ENCODE measurements around the gene RXFP2. TPM values are rescaled to one million over a fixed set of nuclear protein-coding genes. Genes with fewer than 3 reads are reported as not detected.

Gene RXFP2
- total and polyA plus RNA-seq, 2 of the 8 experiments (the other 6 are each of a cell fraction or from before 2014, with no cell fraction given) = not detected

DNA sequence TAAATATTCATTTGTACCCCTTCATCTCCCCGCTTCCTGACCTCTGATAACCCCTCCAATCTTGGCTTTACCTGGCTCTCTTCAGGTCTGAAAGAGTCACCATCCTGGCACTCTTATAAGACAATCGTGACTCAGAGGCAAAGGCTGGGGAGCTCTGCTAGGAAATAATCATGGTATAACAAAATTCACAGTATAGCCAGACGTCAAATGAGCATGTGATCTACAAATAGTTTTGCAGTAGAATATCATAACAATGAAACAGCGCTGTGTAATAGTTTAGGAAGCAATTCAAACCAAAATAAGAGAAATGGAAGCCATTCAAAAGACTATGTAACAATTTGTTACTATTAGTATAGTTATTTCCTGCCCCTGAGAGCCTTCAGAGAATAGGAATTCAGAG, 34.2 kb downstream of the RXFP2 start:
- Histone ChIP-seq H3K4me2 (ENCODE audit: insufficient read depth in 1 of 2, low read depth in 2 of 2, low read length in 2 of 2) (no peak overlapping the region), H2BK20ac (ENCODE audit: low read length) (no peak overlapping the region), H3K79me1 (ENCODE audit: low read depth, low read length) (no peaks in the 10 kb centered on the region), H3K56ac (replicated peaks; ENCODE audit: insufficient read length, low read depth, low read length) (no peak overlapping the region), H3K9me3 (ENCODE audit: insufficient read depth in 2 of 2, low read depth in 1 of 2, low read length in 1 of 2) (no peaks in the 10 kb centered on the region), H3K4ac (replicated peaks; ENCODE audit: insufficient read length, low read depth, low read length) (no peak overlapping the region), H2BK15ac (ENCODE audit: low read length) (no peak overlapping the region), H2BK5ac (ENCODE audit: low read depth, low read length) (no peak overlapping the region), H3K23me2 (ENCODE audit: low read depth, low read length) (no peaks in the 10 kb centered on the region), H2AFZ (ENCODE audit: low read length) (no peak overlapping the region), H4K20me1 (replicated peaks in 1 of 2; ENCODE audit: control insufficient read depth in 1 of 2, insufficient read depth in 2 of 2, low read length in 2 of 2) (no peaks in the 10 kb centered on the region), H4K91ac (replicated peaks; ENCODE audit: insufficient read length, low read length) (no peak overlapping the region), H2BK120ac (replicated peaks; ENCODE audit: low read depth, low read length) (no peak overlapping the region), H2BK12ac (ENCODE audit: low read depth, low read length) (no peak overlapping the region), H3K27me3 (replicated peaks in 1 of 4; ENCODE audit: control insufficient read depth in 3 of 4, extremely low read depth in 1 of 4, insufficient read depth in 3 of 4, low read length in 3 of 4) (no peaks in the 10 kb centered on the region), H3K14ac (ENCODE audit: insufficient read length) (no peak overlapping the region), H3K36me3 (ENCODE audit: control insufficient read depth in 2 of 4, insufficient read depth in 4 of 4, low read length in 3 of 4) (no peaks in the 10 kb centered on the region), H3K27ac (ENCODE audit: low read depth, low read length) (no peak overlapping the region), H2AK5ac (ENCODE audit: low read depth, low read length) (no peak overlapping the region), H3K4me3 (ENCODE audit: extremely low read depth in 1 of 4, insufficient read depth in 2 of 4, low read depth in 3 of 4, low read length in 4 of 4) (no peak overlapping the region), H4K5ac (ENCODE audit: insufficient read length, low read depth, low read length) (no peak overlapping the region), H3K79me2 (ENCODE audit: control insufficient read depth in 1 of 2, insufficient read depth in 2 of 2, low read length in 2 of 2) (no peaks in the 10 kb centered on the region), H3K9ac (replicated peaks in 1 of 4; ENCODE audit: extremely low read depth in 1 of 4, low read depth in 3 of 4, low read length in 3 of 4) (no peak overlapping the region), H3K23ac (ENCODE audit: insufficient read length) (no peak overlapping the region), H3K18ac (ENCODE audit: extremely low read depth, low read length) (no peak overlapping the region), H3K4me1 (replicated peaks in 1 of 4; ENCODE audit: control insufficient read depth in 3 of 4, insufficient read depth in 4 of 4, low read length in 3 of 4) (no peaks in the 10 kb centered on the region), H4K8ac (ENCODE audit: extremely low read depth, insufficient read depth, low read length) (no peak overlapping the region)
- CTCF ChIA-PET (ENCODE audit: partially characterized antibody) = interaction anchor here (1.2 kb wide), 1 partner anchor 31 kb away, joined by 3 read pairs; no protein-coding TSS in a partner anchor
- FAIRE-seq (no peak), DNase-seq (ENCODE audit: low read depth in 1 of 2, low spot score in 2 of 2) (no peak)
- TF ChIP-seq PHF8 (conservative IDR thresholded peaks at IDR 0.05; ENCODE audit: low read depth, low read length) = no peak
- no peak for TF ChIP-seq SRF (IDR thresholded peaks at IDR 0.05; ENCODE audit: low read depth, low read length)
- no peak for TF ChIP-seq SP2 (IDR thresholded peaks at IDR 0.05; ENCODE audit: low read length)
- no peak for TF ChIP-seq POU5F1 (IDR thresholded peaks at IDR 0.05; ENCODE audit: low read depth, low read length)
- WGBS, 2 experiments (ENCODE audit: extremely low coverage in 1 of 2, insufficient coverage in 1 of 2, insufficient read length in 1 of 2, insufficient replicate concordance in 2 of 2, low coverage in 1 of 2, low lambda C conversion rate in 2 of 2, missing lambda C conversion rate in 1 of 2) = 85% methylated on average over 4 of the region's 4 CpGs; no CpG with 5 or more reads in 1 of the 2 experiments
- POLR2A ChIA-PET (ENCODE audit: partially characterized antibody) = interaction anchor here (0.6 kb wide), 1 partner anchor 533 kb away, joined by 3 read pairs; no protein-coding TSS in a partner anchor
